ENCODE data around the gene CCL19. TPM values are rescaled to one million over a fixed set of nuclear protein-coding genes. Genes with fewer than 3 reads are reported as not detected.

Gene CCL19
- total RNA-seq, 4 donors from 2014 or later: 0.57 to 1.7 (median 1.2) TPM; not detected in 1

DNA sequence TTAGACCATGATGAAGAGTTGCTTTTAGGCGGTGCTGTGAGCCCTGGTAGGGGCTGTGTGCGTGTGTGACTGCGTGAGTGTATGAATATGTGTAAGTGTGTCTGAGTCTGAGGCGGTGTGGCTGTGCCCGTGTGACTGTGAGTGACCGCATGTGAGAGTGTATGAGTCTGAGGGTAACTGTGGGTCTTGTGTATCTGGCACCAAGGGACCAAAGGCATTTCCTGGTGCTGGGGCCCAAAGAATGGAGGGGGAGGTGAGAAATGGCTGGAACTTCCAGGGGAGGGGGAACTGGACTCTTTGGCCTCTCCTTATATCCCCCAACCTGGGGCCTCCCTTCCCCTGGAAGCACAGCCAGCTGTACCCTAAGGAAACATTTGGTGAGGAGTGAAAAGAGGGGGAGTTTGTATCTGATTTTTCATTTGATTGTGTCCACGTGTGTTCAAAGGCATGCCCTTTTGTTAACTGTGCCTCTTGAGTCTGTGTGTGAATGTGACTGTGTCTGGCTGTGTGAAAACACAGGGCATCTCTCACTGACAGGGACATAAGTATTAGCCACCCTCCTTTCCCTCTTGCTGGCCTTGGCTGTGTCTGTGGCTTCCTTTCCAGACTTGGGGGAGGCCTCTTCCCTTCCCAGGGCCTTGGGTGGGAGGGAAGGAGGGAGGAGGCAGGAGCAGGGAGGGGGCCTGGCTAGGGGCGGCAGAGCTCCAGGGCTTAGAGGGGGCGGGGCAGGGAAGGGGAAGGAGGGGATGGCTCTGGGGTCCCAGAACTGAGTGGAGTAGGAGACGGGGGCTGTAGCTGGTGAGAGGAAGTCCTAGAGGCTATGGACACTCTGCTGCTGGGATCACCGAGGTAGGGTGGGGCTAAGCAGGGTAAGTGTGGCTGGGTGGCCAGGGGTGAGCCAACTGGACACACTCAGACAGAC lies 37.7 kb downstream of the CCL19 start:
- no peaks in the 10 kb centered on the region for H3K27me3 ChIP-seq
- no peaks in the 10 kb centered on the region for H3K9me3 ChIP-seq
- 54 to 57% methylated on average over 8 of the region's 11 CpGs for WGBS, 2 donors
- intact Hi-C loops (cut with DNase I): no loop called here
- peaks cover 33 to 59% (median 45%) of the 10 kb centered on the region in 3 donors for H3K4me1 ChIP-seq
- H3K36me3 ChIP-seq: peaks cover 0 to 22% (median 3%) of the 10 kb centered on the region in 3 donors
- H3K27ac ChIP-seq: peak overlapping the region; percentile 54 to 88 (median 84)
- no peak for TF ChIP-seq POLR2A (IDR thresholded peaks at IDR 0.05)
- TF ChIP-seq, protein P1, sequence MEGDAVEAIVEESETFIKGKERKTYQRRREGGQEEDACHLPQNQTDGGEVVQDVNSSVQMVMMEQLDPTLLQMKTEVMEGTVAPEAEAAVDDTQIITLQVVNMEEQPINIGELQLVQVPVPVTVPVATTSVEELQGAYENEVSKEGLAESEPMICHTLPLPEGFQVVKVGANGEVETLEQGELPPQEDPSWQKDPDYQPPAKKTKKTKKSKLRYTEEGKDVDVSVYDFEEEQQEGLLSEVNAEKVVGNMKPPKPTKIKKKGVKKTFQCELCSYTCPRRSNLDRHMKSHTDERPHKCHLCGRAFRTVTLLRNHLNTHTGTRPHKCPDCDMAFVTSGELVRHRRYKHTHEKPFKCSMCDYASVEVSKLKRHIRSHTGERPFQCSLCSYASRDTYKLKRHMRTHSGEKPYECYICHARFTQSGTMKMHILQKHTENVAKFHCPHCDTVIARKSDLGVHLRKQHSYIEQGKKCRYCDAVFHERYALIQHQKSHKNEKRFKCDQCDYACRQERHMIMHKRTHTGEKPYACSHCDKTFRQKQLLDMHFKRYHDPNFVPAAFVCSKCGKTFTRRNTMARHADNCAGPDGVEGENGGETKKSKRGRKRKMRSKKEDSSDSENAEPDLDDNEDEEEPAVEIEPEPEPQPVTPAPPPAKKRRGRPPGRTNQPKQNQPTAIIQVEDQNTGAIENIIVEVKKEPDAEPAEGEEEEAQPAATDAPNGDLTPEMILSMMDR (IDR thresholded peaks at IDR 0.05): no peak
- DNase-seq: no peak
- peak overlapping the region in 2 of 4 donors; percentile 41 to 63 for H3K4me3 ChIP-seq

DNA sequence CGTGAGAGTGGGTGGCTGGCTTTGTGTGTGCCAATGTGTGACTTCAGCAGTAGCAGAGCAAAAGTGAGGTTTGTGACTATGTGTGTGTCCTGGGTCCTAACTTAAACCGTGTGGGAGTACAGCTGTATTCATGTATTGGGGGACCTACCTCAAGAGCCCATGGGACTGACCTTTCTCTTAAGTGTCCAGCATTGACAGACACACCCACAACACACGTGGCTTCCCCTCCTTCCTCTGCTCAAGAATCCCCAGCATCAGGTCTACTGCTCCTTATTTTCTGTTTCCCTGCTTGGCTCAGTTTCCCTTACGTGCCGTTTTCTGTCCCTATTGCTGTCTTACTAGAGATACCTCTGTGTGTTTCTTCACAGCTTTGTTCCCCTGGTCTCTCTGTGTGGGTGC lies 38.5 kb downstream of the CCL19 start:
- WGBS, 2 donors: 18 to 34% methylated on average over 5 of the region's 5 CpGs
- intact Hi-C loops (cut with DNase I): no loop called here

GRCh38 chr9:34651876-34652601 lies 39.0 kb downstream of the CCL19 start, which contains the start of gene IL11RA:
Gene IL11RA (plus strand): TSS chr9:34652185. CDS start chr9:34655218, 3,033 bp downstream.
- Histone ChIP-seq H3K27ac (peak within 1 kb of the TSS; percentile 54 to 88 (median 84)), H3K27me3 (no peaks in the 10 kb centered on the region), H3K4me1 (peaks cover 43 to 73% (median 57%) of the 10 kb centered on the region in 3 donors), H3K4me3 (peak within 1 kb of the TSS; percentile 18 to 63 (median 37)), H3K36me3 (peaks cover 0 to 21% (median 3%) of the 10 kb centered on the region in 3 donors), H3K9me3 (no peaks in the 10 kb centered on the region)
- DNase-seq: no peak
- intact Hi-C loops (cut with DNase I): no loop called here
- 4 to 5% methylated on average over 5 to 8 of the region's 24 CpGs for WGBS, 2 donors
- peak in 2 of 4 donors; percentile 9 to 25 for TF ChIP-seq POLR2A (IDR thresholded peaks at IDR 0.05)
- TF ChIP-seq, protein P1 (IDR thresholded peaks at IDR 0.05): no peak

More for the DNA sequence above, 38.5 kb downstream of the CCL19 start:
- TF ChIP-seq, protein P1 (IDR thresholded peaks at IDR 0.05): no peak
- TF ChIP-seq POLR2A (IDR thresholded peaks at IDR 0.05): no peak
- H3K4me1 ChIP-seq: peaks cover 37 to 68% (median 52%) of the 10 kb centered on the region in 3 donors
- H3K9me3 ChIP-seq: no peaks in the 10 kb centered on the region
- peak overlapping the region; percentile 18 to 63 (median 37) for H3K4me3 ChIP-seq
- H3K27ac ChIP-seq: peak overlapping the region; percentile 54 to 88 (median 84)
- no peaks in the 10 kb centered on the region for H3K27me3 ChIP-seq
- H3K36me3 ChIP-seq: peaks cover 0 to 27% (median 3%) of the 10 kb centered on the region in 3 donors
- no peak for DNase-seq

- Histone ChIP-seq H3K4me3 (peak overlapping the region in 3 of 4 donors; percentile 33 to 63 (median 41)), H3K4me1 (peaks cover 44 to 79% (median 58%) of the 10 kb centered on the region in 3 donors), H3K36me3 (peaks cover 0 to 21% (median 3%) of the 10 kb centered on the region in 3 donors), H3K9me3 (no peaks in the 10 kb centered on the region), H3K27me3 (no peaks in the 10 kb centered on the region), H3K27ac (peak overlapping the region; percentile 54 to 88 (median 84))
- TF ChIP-seq, protein P1 (IDR thresholded peaks at IDR 0.05): no peak
- TF ChIP-seq POLR2A (IDR thresholded peaks at IDR 0.05): no peak
- intact Hi-C loops (cut with DNase I): no loop called here
- WGBS, 2 donors: 6 to 54% methylated on average over 3 to 4 of the region's 4 CpGs
- DNase-seq: no peak
Observed at GRCh38 chr9:34651321-34651720, 39.8 kb downstream of the CCL19 start.
